SK-N-SH treated with all-trans-retinoic acid at 6 μM for 48 hours (cell line): ENCODE data around the gene ANK2.

ENCODE experiments used
- ATAC-seq: fragments of 200-7000 bp; cut with Tn5 transposase; 3 replicates; pipeline ENCODE4 v1.9.1; 2020; ENCODE audit warnings: mild to moderate bottlenecking, moderate library complexity
- ARNTL ChIP-seq: fragments of 450-650 bp; formaldehyde crosslinking; IDR thresholded peaks from 2 replicates; pipeline ENCODE4 v1.5.0; 2020; ENCODE audit warnings: low read depth, mild to moderate bottlenecking, moderate library complexity, borderline replicate concordance
- BACH2 ChIP-seq: fragments of 250-450 bp; sonication (Bioruptor Pico); IDR thresholded peaks from 2 replicates; pipeline ENCODE4 v1.9.0; 2021; ENCODE audit warnings: mild to moderate bottlenecking, borderline replicate concordance
- CSDC2 ChIP-seq: fragments of 250-450 bp; sonication (Bioruptor Pico); IDR thresholded peaks from 2 replicates; pipeline ENCODE4 v1.5.0; 2020; ENCODE audit warnings: mild to moderate bottlenecking, moderate library complexity
- ESRRG ChIP-seq: fragments of 250-450 bp; sonication (Bioruptor Pico); IDR thresholded peaks from 2 replicates; pipeline ENCODE4 v1.6.1; 2021; ENCODE audit warnings: mild to moderate bottlenecking
- GLIS3 ChIP-seq: fragments of 250-450 bp; sonication (Bioruptor Pico); IDR thresholded peaks from 2 replicates; pipeline ENCODE4 v1.5.0; 2020; ENCODE audit warnings: mild to moderate bottlenecking, moderate library complexity
- ISL1 ChIP-seq: fragments of 250-450 bp; sonication (Bioruptor Pico); IDR thresholded peaks from 2 replicates; pipeline ENCODE4 v2.1.2; 2022; ENCODE audit warnings: mild to moderate bottlenecking, moderate library complexity
- OSR1 ChIP-seq: fragments of 250-450 bp; sonication (Bioruptor Pico); IDR thresholded peaks from 2 replicates; pipeline ENCODE4 v1.8.0; 2022; ENCODE audit warnings: moderate library complexity, mild to moderate bottlenecking, inconsistent platforms
- PATZ1 ChIP-seq: fragments of 250-450 bp; sonication (Bioruptor Pico); IDR thresholded peaks from 2 replicates; pipeline ENCODE4 v1.8.0; 2020; ENCODE audit warnings: mild to moderate bottlenecking, moderate library complexity, borderline replicate concordance
- POU6F1 ChIP-seq: fragments of 250-450 bp; sonication (Bioruptor Pico); IDR thresholded peaks from 2 replicates; pipeline ENCODE4 v1.8.0; 2021; ENCODE audit warnings: low read depth, mild to moderate bottlenecking, moderate library complexity, borderline replicate concordance
- PPARA ChIP-seq: fragments of 250-450 bp; sonication (Bioruptor Pico); IDR thresholded peaks from 2 replicates; pipeline ENCODE4 v1.5.0; 2020; ENCODE audit warnings: mild to moderate bottlenecking, borderline replicate concordance
- RARB ChIP-seq: fragments of 250-450 bp; sonication (Bioruptor Pico); IDR thresholded peaks from 2 replicates; pipeline ENCODE4 v1.8.0; 2021; ENCODE audit warnings: mild to moderate bottlenecking, moderate library complexity
- SNAI2 ChIP-seq: fragments of 250-450 bp; sonication (Bioruptor Pico); IDR thresholded peaks from 2 replicates; pipeline ENCODE4 v1.5.0; 2020; ENCODE audit warnings: mild to moderate bottlenecking, moderate library complexity
- TCF4 ChIP-seq: fragments of 250-450 bp; sonication (Bioruptor Pico); IDR thresholded peaks from 2 replicates; pipeline ENCODE4 v1.8.0; 2021; ENCODE audit warnings: mild to moderate bottlenecking, moderate library complexity, borderline replicate concordance
- TOX ChIP-seq: fragments of 250-450 bp; sonication (Bioruptor Pico); IDR thresholded peaks from 2 replicates; pipeline ENCODE4 v1.8.0; 2021; ENCODE audit warnings: mild to moderate bottlenecking, moderate library complexity, borderline replicate concordance
- ZC3H10 ChIP-seq: fragments of 250-450 bp; sonication (Bioruptor Pico); IDR thresholded peaks from 2 replicates; pipeline ENCODE4 v1.5.1; 2021; ENCODE audit warnings: mild to moderate bottlenecking, moderate library complexity
- ZFP30 ChIP-seq: fragments of 450-650 bp; formaldehyde crosslinking; IDR thresholded peaks from 2 replicates; pipeline ENCODE4 v1.5.0; 2022; ENCODE audit warnings: mild to moderate bottlenecking, moderate library complexity
- ZNF565 ChIP-seq: fragments of 450-650 bp; formaldehyde crosslinking; conservative IDR thresholded peaks from 2 replicates; pipeline ENCODE4 v1.5.0; 2020; ENCODE audit warnings: low read depth, mild to moderate bottlenecking, moderate library complexity
- ZNF70 ChIP-seq: fragments of 450-650 bp; formaldehyde crosslinking; IDR thresholded peaks from 2 replicates; pipeline ENCODE4 v1.5.0; 2020; ENCODE audit warnings: mild to moderate bottlenecking, moderate library complexity
- ZNF8 ChIP-seq: fragments of 450-650 bp; formaldehyde crosslinking; IDR thresholded peaks from 2 replicates; pipeline ENCODE4 v1.5.0; 2020; ENCODE audit warnings: mild to moderate bottlenecking, moderate library complexity
- TF ChIP-seq, protein P1 (sequence below): fragments of 250-450 bp; sonication (Bioruptor Pico); IDR thresholded peaks from 2 replicates; pipeline ENCODE4 v1.5.1; 2021; ENCODE audit warnings: mild to moderate bottlenecking, moderate library complexity
- TF ChIP-seq, protein P2 (sequence below): fragments of 250-450 bp; sonication (Bioruptor Pico); IDR thresholded peaks from 2 replicates; pipeline ENCODE4 v1.5.0; 2020; ENCODE audit warnings: mild to moderate bottlenecking, moderate library complexity

The ANK2 gene

DNA sequence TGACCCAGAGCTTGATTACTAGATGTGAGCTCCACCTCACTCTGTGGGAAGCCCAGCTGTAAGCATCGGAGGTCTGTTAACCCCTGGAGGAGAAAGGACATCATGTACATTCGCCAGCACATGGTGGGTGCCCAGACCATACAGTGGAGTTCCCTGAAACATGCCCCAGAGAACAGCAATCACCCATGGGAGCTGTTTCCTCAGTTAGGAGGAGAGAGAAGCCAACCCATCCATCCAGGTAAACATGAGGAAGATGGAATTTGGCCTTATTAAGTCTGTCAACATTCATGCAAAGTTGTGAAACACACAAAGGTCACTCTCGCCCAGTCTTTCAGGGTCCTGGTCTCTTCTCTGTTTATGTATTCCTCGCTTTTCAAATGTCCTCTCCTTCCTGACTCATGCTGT lies 354.7 kb downstream of the ANK2 start:
- TF ChIP-seq OSR1 (CRISPR knock-in tag) = no peak
- no peak for TF ChIP-seq CSDC2 (CRISPR knock-in tag)
- TF ChIP-seq, protein P1, sequence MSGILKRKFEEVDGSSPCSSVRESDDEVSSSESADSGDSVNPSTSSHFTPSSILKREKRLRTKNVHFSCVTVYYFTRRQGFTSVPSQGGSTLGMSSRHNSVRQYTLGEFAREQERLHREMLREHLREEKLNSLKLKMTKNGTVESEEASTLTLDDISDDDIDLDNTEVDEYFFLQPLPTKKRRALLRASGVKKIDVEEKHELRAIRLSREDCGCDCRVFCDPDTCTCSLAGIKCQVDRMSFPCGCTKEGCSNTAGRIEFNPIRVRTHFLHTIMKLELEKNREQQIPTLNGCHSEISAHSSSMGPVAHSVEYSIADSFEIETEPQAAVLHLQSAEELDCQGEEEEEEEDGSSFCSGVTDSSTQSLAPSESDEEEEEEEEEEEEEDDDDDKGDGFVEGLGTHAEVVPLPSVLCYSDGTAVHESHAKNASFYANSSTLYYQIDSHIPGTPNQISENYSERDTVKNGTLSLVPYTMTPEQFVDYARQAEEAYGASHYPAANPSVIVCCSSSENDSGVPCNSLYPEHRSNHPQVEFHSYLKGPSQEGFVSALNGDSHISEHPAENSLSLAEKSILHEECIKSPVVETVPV (CRISPR knock-in tag) = no peak
- TF ChIP-seq, protein P2, sequence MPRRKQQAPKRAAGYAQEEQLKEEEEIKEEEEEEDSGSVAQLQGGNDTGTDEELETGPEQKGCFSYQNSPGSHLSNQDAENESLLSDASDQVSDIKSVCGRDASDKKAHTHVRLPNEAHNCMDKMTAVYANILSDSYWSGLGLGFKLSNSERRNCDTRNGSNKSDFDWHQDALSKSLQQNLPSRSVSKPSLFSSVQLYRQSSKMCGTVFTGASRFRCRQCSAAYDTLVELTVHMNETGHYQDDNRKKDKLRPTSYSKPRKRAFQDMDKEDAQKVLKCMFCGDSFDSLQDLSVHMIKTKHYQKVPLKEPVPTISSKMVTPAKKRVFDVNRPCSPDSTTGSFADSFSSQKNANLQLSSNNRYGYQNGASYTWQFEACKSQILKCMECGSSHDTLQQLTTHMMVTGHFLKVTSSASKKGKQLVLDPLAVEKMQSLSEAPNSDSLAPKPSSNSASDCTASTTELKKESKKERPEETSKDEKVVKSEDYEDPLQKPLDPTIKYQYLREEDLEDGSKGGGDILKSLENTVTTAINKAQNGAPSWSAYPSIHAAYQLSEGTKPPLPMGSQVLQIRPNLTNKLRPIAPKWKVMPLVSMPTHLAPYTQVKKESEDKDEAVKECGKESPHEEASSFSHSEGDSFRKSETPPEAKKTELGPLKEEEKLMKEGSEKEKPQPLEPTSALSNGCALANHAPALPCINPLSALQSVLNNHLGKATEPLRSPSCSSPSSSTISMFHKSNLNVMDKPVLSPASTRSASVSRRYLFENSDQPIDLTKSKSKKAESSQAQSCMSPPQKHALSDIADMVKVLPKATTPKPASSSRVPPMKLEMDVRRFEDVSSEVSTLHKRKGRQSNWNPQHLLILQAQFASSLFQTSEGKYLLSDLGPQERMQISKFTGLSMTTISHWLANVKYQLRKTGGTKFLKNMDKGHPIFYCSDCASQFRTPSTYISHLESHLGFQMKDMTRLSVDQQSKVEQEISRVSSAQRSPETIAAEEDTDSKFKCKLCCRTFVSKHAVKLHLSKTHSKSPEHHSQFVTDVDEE (CRISPR knock-in tag) = no peak
- no peak for TF ChIP-seq ZC3H10 (CRISPR knock-in tag)
- ATAC-seq = no peak

DNA sequence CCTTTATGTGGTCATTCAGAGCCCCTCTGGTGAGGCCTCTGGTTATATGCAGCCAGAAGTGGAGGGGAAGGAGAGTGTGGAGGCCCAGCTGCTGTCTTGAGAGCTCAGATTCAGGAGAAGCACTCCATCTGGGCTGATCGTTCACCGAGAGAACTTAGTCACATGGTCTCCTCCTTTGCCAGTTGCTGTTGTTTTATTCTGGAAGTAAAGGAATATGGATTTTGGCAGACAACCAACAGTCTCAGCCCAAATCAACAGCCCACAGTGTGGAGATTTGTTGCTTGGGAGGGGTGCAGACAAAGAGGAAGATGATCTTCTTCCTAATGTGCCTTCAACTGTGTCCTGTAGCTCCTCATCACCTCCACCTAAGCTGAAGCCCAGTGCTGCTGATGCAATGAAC lies 355.4 kb downstream of the ANK2 start:
- no peak for ATAC-seq
- TF ChIP-seq GLIS3 (no peak), TOX (CRISPR knock-in tag) (no peak), ZFP30 (CRISPR knock-in tag) (no peak)

- TF ChIP-seq ZNF8 = no peak
- no peak for TF ChIP-seq ZC3H10 (CRISPR knock-in tag)
- TF ChIP-seq ESRRG (CRISPR knock-in tag) = no peak
- TF ChIP-seq, protein P1 (CRISPR knock-in tag) = no peak
- no peak for TF ChIP-seq ISL1 (CRISPR knock-in tag)
- TF ChIP-seq CSDC2 (CRISPR knock-in tag) = no peak
- no peak for TF ChIP-seq OSR1 (CRISPR knock-in tag)
- TF ChIP-seq SNAI2 (CRISPR knock-in tag) = no peak
- TF ChIP-seq TOX (CRISPR knock-in tag) = no peak
- TF ChIP-seq POU6F1 (CRISPR knock-in tag) = no peak
- TF ChIP-seq BACH2 (CRISPR knock-in tag) = no peak
- TF ChIP-seq RARB = no peak
- TF ChIP-seq ZNF70 (CRISPR knock-in tag) = no peak
- no peak for TF ChIP-seq ZFP30 (CRISPR knock-in tag)
- no peak for ATAC-seq
Measured at GRCh38 chr4:113405874-113406722, 356.6 kb downstream of the ANK2 start.

- ATAC-seq = no peak
- TF ChIP-seq ZNF8 (no peak), ARNTL (no peak), PPARA (CRISPR knock-in tag) (no peak), PATZ1 (CRISPR knock-in tag) (no peak), CSDC2 (CRISPR knock-in tag) (no peak), TCF4 (CRISPR knock-in tag) (no peak), ZNF565 (CRISPR knock-in tag) (no peak), ZC3H10 (CRISPR knock-in tag) (no peak), TOX (CRISPR knock-in tag) (no peak), POU6F1 (CRISPR knock-in tag) (no peak)
- TF ChIP-seq, protein P2 (CRISPR knock-in tag) = no peak
Measured at GRCh38 chr4:113406723-113407016, 357.2 kb downstream of the ANK2 start.
